Panc1 (cell line): ENCODE results near the gene ADK. TPM values are rescaled to one million over a fixed set of nuclear protein-coding genes. Genes with fewer than 3 reads are reported as not detected.

ENCODE experiments used
- ATAC-seq: fragments of 200-7000 bp; cut with Tn5 transposase; 2 replicates; pipeline ENCODE4 v1.9.1; 2020; ENCODE audit warnings: mild to moderate bottlenecking, moderate library complexity
- BruUV-seq: library from RNA; stranded (reverse); fragments of 400-500 nt; replicated peaks from 2 replicates; lab custom pipeline; 2021; lab: Mats Ljungman, UMichigan
- CTCF ChIA-PET: fragments of 300-600 bp; sonication (Branson Sonifier 250); formaldehyde crosslinking; loops from one replicate; lab custom pipeline; 2022; ENCODE audit warnings: antibody characterized with exemption; lab: Charles Lee
- POLR2A ChIA-PET: fragments of 300-600 bp; sonication (Branson Sonifier 250); formaldehyde crosslinking; loops from one replicate; lab custom pipeline; 2022; ENCODE audit warnings: antibody characterized with exemption; lab: Charles Lee
- DNase-seq: peaks from one replicate; pipeline ENCODE4 v3.0.0-alpha.2; 2010; ENCODE audit warnings: low read depth, low spot score
- H3K27ac ChIP-seq: 2 replicates; pipeline ENCODE4 v1.5.1; 2011; ENCODE audit warnings: mild to moderate bottlenecking, low read length, inconsistent platforms
- H3K27me3 ChIP-seq: fragments of 200-500 bp; sonication (Bioruptor generic); 2 replicates; pipeline ENCODE4 v1.6.0; 2014; ENCODE audit warnings: low read length, inconsistent platforms; ENCODE audit not compliant: control insufficient read depth, insufficient read depth
- H3K36me3 ChIP-seq: fragments of 200-500 bp; sonication (Bioruptor generic); 2 replicates; pipeline ENCODE4 v1.5.1; 2014; ENCODE audit warnings: inconsistent platforms, mild to moderate bottlenecking, low read length, moderate library complexity; ENCODE audit not compliant: control insufficient read depth, insufficient read depth
- H3K4me1 ChIP-seq: 2 replicates; pipeline ENCODE4 v1.5.1; 2011; ENCODE audit warnings: inconsistent platforms, mild to moderate bottlenecking, low read length, moderate library complexity; ENCODE audit not compliant: control insufficient read depth, insufficient read depth
- H3K4me3 ChIP-seq, 2 experiments: 2 replicates each; pipeline ENCODE4 v1.5.1; 2011 to 2012; ENCODE audit warnings: low read depth in 2 of 2, low read length in 2 of 2, mild to moderate bottlenecking in 2 of 2, inconsistent platforms in 1 of 2, moderate library complexity in 1 of 2
- H3K9me3 ChIP-seq: fragments of 200-500 bp; sonication (Bioruptor generic); 2 replicates; pipeline ENCODE4 v1.5.1; 2014; ENCODE audit warnings: low read depth, mild to moderate bottlenecking, inconsistent platforms, low read length, moderate library complexity; ENCODE audit not compliant: control insufficient read depth, insufficient read depth
- CTCF ChIP-seq: fragments of 450-650 bp; IDR thresholded peaks from 2 replicates; pipeline ENCODE4 v1.5.1; 2017; ENCODE audit warnings: mild to moderate bottlenecking
- POLR2AphosphoS5 ChIP-seq: IDR thresholded peaks from 2 replicates; pipeline ENCODE4 v1.6.1; 2012; ENCODE audit warnings: mild to moderate bottlenecking, low read depth, low read length, moderate library complexity
- REST ChIP-seq, 2 experiments: IDR thresholded peaks; 2 replicates each; pipeline ENCODE4 v1.6.1; 2011 to 2012; ENCODE audit warnings: low read depth in 2 of 2, control low read depth in 1 of 2, low read length in 1 of 2, mild to moderate bottlenecking in 1 of 2, moderate library complexity in 1 of 2; ENCODE audit not compliant: insufficient read depth in 1 of 2
- SIN3A ChIP-seq: IDR thresholded peaks from 2 replicates; pipeline ENCODE4 v1.6.1; 2012; ENCODE audit warnings: low read depth, mild to moderate bottlenecking, low read length, moderate library complexity, borderline replicate concordance; ENCODE audit not compliant: insufficient read depth
- TCF7L2 ChIP-seq: IDR thresholded peaks from 2 replicates; pipeline ENCODE4 v1.6.1; 2011; ENCODE audit warnings: mild to moderate bottlenecking, low read depth, low read length, inconsistent platforms
- in situ Hi-C: cut with HindIII; loops from 2 replicates; pipeline ENCODE4 v1.10.0; 2016; ENCODE audit warnings: low sequenced_read_pairs, low pct_unique_long_range_greater_than_20kb
- intact Hi-C: fragments of 100-400 bp; cut with micrococcal nuclease; formaldehyde crosslinking; loops from one replicate; pipeline ENCODE4 v1.10.0; 2022; ENCODE audit not compliant: unreplicated experiment
- total RNA-seq: library from RNA; stranded (reverse); gene quantifications from one replicate; pipeline ENCODE4 v1.2.1, GENCODE V29; 2021; ENCODE audit not compliant: unreplicated experiment

The ADK gene
- total RNA-seq, 1 experiment from 2014 or later: 64.5 TPM

GRCh38 chr10:74691164-74691563 is 540.1 kb downstream of the ADK start:
- ChIA-PET POLR2A (no interaction called here), CTCF (interaction anchor here (0.6 kb wide), 1 partner anchor 150 kb away, joined by 3 read pairs; no protein-coding TSS in a partner anchor)
- ATAC-seq (no peak), DNase-seq (no peak)
- Histone ChIP-seq H3K27me3 (no peaks in the 10 kb centered on the region), H3K4me3 (no peak overlapping the region), H3K4me1 (no peaks in the 10 kb centered on the region), H3K36me3 (no peaks in the 10 kb centered on the region), H3K27ac (no peak overlapping the region), H3K9me3 (no peaks in the 10 kb centered on the region)
- TF ChIP-seq TCF7L2 (no peak), SIN3A (no peak), REST (IDR thresholded peaks at IDR 0.05; ENCODE audit: insufficient read depth in 1 of 2, low read depth in 2 of 2, low read length in 1 of 2) (no peak), CTCF (no peak), POLR2AphosphoS5 (no peak)
- in situ Hi-C loops (no loop called here), intact Hi-C loops (no loop called here)
- BruUV-seq: no TSS peak

GRCh38 chr10:74704629-74705357 is 553.8 kb downstream of the ADK start:
- no TSS peak for BruUV-seq
- H3K4me3 ChIP-seq: no peak overlapping the region
- no peaks in the 10 kb centered on the region for H3K9me3 ChIP-seq
- TF ChIP-seq POLR2AphosphoS5: no peak
- no peak for TF ChIP-seq TCF7L2
- no peak for TF ChIP-seq CTCF
- TF ChIP-seq REST (IDR thresholded peaks at IDR 0.05; ENCODE audit: insufficient read depth in 1 of 2, low read depth in 2 of 2, low read length in 1 of 2): no peak
- TF ChIP-seq SIN3A: no peak
- H3K27me3 ChIP-seq: no peaks in the 10 kb centered on the region
- no peaks in the 10 kb centered on the region for H3K36me3 ChIP-seq
- DNase-seq (no peak), ATAC-seq (no peak)
- no peaks in the 10 kb centered on the region for H3K4me1 ChIP-seq
- no peak overlapping the region for H3K27ac ChIP-seq
- CTCF ChIA-PET: interaction anchor here (0.6 kb wide), 1 partner anchor 31 kb away, joined by 5 read pairs; no protein-coding TSS in a partner anchor
- in situ Hi-C loops: no loop called here
- POLR2A ChIA-PET: no interaction called here
- intact Hi-C loops: no loop called here
